Suppressor macrophage (primary cell): Measurements from ENCODE around the gene MED12L.
A peak's percentile ranks its signal among the peaks of the same experiment; 100 is the strongest.

Source experiments
- DNase-seq, 4 experiments: peaks; one replicate each; pipeline ENCODE4 v3.0.0-alpha.2; 2020 to 2022

MED12L gene

DNA sequence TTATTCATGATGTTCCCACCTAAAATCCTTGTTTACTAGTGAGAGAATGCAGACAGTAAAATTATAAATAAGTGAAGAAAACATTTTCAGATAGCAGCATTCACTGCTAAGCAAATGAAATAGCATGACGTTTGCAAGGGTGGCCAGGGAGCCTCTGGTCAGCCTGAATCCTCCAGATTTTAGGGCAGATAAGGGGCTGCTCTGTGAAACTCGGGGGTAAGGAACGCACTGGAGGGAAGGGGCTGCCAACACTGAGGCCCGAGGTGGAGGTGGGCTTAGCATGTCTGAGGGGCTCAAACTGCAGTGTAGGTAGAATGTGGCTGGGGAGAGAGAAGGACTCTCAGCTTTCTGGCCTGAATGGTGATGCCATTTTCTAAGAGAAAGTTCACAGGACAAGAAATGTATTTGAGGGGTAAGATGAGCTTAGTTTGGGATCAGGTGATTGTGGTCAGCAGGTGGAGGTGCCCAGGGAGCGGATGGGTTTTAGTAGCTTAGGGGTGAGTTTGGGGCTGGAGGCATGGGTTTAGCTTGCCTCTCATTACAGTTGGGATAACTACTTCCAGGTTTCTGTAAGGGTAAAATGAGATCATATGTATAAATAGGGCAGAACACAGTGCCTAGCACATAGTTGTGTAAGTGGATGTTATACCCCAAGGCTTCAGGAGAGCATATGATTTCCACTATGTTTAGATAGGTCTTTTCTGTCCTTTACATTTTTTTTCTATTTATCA, 97.0 kb downstream of the MED12L start:
- peak in 3 of 4 experiments; percentile 14 to 53 (median 53) for DNase-seq

- DNase-seq: peak; percentile 24 to 73 (median 52)
Observed at GRCh38 chr3:151183265-151183671, 97.8 kb downstream of the MED12L start.

DNA sequence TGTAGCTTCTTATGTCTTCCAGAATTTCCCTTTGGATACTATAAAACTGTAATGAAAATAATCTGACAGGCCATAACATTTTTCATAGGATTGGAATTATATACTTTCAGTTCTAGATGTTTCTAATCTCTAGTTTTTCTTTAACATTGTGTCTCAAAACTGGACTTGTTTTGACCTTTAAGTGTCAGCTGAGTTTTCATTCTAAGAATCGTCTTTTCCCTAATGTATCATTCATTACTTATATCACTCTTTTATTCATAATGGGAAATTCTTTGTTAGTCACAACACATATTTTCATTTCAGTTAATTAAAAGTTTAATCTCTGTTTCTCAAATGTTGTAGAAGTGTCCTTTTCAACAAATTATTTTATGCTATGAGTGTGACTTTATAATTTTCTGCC, 105.6 kb downstream of the MED12L start:
- no peak for DNase-seq

DNA sequence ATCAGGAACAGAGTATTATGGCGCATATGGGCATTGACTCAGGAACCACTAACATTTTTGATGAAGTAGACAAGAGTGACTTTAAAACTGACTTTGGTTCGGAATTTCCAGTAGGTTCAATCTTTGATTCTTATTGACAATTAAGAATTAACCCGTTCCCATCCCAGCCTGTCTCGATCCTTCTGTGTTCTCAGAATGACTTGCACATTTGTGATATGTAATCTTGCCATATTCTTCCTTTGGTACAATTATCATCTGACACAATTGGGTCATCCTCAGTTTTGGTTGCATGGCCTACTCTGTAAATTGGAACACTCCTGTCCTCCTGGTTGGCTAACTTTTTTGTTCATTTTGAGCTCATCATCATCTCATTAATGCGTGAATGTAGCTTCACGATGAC, 107.1 kb downstream of the MED12L start:
- no peak for DNase-seq

DNA sequence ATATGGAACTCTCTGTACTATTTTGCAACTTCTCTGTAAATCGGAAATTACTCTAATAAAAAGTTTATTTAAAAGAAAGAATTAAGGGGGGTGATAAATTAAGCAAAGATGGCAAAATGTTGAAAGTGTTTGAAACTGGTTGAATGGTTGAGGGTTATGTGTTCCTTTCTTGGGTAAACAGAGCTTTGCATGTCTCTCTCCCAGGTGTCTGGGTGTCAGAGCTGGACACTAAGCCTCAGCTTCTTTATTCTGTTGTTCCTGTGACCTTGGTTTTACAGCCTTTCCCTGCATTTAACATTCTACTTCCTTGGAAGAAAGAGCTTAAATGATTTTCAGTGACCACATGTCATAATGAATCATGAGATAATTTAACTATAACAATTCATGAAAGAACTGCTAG, 110.4 kb downstream of the MED12L start:
- DNase-seq: no peak

DNA sequence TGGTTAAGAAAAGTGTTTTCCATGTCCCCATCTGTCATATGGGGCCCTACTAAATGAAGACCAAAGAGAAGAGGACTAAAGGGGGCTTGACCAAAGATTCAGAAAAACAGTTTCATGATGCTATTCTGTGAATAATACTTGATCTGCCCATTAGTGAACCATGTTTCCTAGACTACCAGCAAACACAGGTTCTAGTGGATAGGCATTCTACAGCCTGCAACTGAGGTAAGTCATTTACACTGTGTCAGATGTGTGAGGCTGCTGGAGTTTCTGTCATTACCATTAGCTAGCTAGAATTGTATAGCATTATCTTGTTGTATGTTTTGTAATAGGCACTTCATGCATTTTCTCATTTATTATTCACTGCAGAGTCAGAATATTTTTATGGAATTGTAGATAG, 111.0 kb downstream of the MED12L start:
- no peak for DNase-seq

- no peak for DNase-seq
Observed at GRCh38 chr3:151197228-151197627, 111.8 kb downstream of the MED12L start.

DNA sequence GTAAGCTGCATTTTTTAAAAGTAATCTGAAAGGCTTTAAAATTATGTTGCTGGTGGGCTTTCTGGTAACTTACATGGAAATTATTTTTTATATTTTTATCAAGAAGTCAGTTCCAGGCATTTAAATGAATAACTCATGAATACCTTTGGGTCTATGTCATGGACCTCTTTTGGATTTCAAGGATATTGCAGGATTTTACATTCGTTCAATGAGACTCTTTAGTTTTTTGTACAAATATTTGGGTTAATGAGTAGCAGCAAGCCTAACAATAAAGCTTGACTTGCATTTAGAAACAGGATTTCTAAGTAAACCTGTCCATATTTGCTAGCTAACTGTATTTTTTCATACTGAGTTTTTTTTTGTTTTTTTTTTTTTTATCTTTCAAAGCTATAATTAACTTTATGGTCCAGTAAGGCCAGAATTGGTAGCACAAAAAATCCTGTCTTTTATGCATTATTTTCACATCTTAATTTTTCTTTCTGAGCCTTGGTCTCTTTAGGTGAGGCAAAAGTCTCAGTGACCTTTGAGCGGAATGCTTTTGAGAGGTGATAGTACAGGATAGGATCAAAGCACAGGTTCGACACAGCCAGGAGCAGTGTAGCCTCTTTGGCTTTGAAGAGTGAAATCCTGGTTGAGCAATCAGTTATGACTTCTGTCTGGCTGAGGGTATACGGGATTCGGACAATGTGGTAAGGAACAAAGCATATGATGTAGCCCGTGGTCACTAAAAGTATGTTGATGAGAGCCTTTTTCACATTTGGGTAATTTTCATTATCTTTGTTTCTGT, 112.7 kb downstream of the MED12L start:
- no peak for DNase-seq

DNA sequence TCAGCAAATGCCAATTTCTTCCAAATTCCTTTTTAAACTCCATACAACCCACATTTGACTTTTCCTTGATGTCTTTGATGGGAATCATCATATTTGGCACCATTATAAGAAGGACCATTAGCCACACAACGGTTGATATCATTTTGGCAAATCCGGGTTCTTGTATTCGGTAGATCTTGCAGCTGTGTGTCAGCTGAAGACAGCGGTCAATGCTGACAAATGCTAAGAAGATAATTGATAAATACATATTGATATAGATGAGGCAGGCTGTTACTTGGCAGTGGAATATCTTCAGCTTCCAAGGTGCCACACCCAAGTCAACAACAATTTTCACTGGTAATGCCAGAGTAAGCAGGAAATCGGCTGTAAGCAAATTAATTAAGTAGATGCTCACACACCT, 113.4 kb downstream of the MED12L start:
- DNase-seq: no peak

GRCh38 chr3:151199554-151200438, 114.3 kb downstream of the MED12L start:
- DNase-seq: no peak

GRCh38 chr3:151200586-151200985, 115.1 kb downstream of the MED12L start:
- DNase-seq: no peak

GRCh38 chr3:151201051-151201730, 115.7 kb downstream of the MED12L start:
- DNase-seq: no peak

DNA sequence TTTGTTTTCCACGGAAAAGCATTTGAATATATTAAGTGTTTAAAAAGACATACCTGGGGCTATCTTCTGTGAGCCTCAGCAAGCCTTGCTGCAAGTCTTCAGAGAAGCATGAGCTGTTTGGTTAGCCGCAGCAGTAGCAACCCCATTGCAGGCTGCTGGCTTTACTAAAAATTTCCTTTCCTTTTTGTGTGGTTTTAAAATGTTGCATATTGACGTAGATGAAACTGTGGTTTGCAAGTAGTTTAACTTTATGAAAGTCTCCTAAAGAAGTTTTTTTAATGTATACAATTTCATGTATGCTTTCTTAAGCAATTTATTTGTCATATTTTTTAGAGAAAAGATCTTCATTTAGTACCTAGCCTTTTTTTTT, 117.6 kb downstream of the MED12L start, which contains the start of gene GPR171:
TSS of gene GPR171 (minus strand) at position 166 of the 370 bp plus-strand sequence. CDS start 3,830 bp downstream, outside the sequence.
- DNase-seq: no peak

DNA sequence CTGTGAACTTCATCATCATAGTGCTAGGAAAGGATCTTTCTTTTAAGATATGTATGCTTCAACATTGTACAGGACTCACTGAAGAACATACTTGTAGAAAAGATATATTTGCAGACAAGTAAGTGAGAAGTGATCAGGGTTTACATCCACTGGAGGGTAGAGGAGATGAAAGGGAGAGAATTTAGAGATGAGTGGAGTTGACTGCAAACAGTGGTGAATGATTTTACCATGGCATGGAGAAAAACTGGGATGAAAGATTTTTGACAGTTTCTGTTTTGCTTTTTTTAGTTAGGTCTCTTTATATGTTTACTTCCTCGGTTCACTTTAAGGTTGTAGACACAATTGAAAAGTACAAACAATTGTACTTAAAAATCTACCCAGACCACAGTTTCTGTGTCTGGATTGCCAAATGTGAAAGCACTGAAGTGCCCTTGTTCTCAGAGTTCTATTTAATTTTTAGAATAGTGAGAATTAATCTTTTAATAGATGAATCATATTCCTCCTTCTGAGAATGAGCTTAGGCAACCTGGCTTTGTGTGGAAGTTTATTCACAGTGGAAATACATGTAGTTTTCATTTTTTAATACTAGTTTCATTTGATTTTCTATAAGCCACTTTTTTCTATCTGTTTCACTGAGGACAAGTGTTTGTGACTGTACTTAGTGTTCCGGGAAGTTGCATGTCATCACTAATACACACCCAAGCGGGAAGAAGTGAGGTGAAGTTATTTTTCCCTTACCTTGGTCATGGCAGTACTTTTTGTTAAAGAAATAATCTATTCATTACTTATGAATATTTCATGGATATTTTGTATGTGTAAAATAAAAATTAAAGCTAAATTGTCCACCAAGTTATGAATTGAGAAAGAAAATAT, 119.3 kb downstream of the MED12L start:
- no peak for DNase-seq

GRCh38 chr3:151205482-151205881, 120.0 kb downstream of the MED12L start:
- no peak for DNase-seq

- no peak for DNase-seq
Observed at GRCh38 chr3:151206201-151206600, 120.7 kb downstream of the MED12L start.

- no peak for DNase-seq
Observed at GRCh38 chr3:151209654-151210053, 124.2 kb downstream of the MED12L start.

GRCh38 chr3:151210676-151211381, 125.4 kb downstream of the MED12L start:
- DNase-seq: peak; percentile 6 to 58 (median 37)

DNA sequence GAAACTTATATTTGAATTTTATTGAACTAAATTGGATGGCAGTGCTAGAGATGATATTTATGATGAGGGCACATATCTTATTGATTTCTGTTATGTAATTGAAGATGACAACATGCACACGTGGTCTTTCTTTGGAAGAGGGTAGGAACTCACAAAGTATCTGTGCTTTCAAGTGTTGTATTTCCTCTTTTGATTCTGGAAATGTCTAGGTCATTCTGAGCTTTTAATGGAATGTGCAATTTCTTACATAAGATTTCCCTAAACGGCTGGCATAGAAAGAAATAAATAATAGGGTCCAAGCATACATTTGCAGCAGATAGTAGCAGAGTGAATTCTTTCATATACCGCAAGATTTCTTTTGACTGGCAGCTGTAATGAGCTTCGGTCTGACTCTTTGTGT, 127.7 kb downstream of the MED12L start:
- peak in 3 of 4 experiments; percentile 12 to 48 (median 33) for DNase-seq

DNA sequence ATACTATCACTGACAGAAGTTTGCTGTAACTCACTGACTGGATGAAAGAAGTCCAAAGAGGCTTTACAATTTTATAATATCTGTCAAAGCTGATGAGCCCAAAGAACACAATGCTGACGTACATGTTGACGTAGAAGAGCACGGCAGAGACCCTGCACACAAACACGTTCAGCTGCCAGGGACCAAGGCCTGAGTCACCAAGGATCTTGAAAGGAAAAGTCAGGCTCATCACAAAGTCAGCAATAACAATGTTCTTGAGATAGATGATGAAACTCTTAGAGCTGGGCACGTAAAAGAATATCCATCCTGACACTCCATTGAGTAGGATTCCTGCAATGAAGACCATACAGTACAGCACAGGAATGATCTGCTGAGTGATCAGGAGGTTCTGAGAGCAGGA, 128.4 kb downstream of the MED12L start:
- DNase-seq: no peak

GRCh38 chr3:151214459-151214858, 129.0 kb downstream of the MED12L start:
- no peak for DNase-seq
